Measurements from ENCODE around the gene MAFF. TPM values are rescaled to one million over a fixed set of nuclear protein-coding genes. Genes with fewer than 3 reads are reported as not detected.
A peak's percentile ranks its signal among the peaks of the same experiment; 100 is the strongest.

Gene MAFF
- total RNA-seq, 1 donor from 2014 or later, result 1.8 TPM

DNA sequence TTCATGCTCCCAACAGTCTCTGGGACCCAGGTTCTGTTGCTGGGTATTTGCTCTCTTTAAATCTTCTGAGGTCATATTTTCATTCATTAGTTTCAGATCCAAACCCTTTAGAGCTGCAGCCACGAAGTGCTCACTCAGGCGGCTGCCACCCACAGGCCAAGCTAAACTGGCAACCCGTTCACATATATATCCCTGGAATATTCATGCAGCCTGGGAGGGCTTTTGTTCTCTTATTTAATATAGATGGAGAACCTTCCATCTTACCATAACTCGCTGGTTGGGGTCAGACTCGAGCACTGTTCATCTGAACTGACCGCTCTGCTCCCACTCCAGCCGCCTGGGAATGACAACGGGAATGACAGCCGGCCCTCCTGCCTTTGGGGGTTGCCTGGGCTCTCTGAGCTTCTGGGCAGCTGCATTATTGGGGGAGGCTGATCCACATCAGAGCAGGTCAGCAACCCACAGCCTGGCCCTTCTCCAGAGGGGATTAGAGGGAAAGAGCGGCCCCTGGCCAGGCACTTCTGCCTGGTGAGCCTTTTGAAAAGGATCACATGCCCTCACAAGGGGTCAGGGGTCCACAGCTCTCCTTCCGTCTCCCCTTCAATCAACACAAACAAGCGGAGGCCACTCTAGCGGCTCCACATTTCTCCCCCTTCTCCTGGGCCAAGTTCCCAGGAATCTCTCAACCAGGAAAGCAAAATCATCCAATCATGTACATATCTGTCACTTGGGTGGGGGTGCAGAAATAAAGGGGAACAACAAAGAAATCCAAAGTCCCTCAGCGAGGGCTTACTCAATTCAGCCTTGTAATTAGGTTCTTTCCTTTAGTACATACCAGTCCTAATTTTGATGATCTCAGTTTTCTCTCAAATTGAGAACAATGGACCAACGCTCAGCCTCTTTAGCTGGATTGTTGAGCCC is 59.2 kb downstream of the MAFF start:
- Mint-ChIP-seq H3K27me3 (ENCODE audit: unreplicated experiment) (no peaks in the 10 kb centered on the region), H3K4me1 (ENCODE audit: low read depth, unreplicated experiment) (peaks cover 27% of the 10 kb centered on the region), H3K9me3 (ENCODE audit: unreplicated experiment) (peaks cover 4% of the 10 kb centered on the region), H3K4me3 (ENCODE audit: unreplicated experiment) (peak overlapping the region; percentile 47), H3K27ac (ENCODE audit: unreplicated experiment) (peak overlapping the region; percentile 85), H3K36me3 (ENCODE audit: unreplicated experiment) (peaks cover 9% of the 10 kb centered on the region)
- TF ChIP-seq, protein P1, sequence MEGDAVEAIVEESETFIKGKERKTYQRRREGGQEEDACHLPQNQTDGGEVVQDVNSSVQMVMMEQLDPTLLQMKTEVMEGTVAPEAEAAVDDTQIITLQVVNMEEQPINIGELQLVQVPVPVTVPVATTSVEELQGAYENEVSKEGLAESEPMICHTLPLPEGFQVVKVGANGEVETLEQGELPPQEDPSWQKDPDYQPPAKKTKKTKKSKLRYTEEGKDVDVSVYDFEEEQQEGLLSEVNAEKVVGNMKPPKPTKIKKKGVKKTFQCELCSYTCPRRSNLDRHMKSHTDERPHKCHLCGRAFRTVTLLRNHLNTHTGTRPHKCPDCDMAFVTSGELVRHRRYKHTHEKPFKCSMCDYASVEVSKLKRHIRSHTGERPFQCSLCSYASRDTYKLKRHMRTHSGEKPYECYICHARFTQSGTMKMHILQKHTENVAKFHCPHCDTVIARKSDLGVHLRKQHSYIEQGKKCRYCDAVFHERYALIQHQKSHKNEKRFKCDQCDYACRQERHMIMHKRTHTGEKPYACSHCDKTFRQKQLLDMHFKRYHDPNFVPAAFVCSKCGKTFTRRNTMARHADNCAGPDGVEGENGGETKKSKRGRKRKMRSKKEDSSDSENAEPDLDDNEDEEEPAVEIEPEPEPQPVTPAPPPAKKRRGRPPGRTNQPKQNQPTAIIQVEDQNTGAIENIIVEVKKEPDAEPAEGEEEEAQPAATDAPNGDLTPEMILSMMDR (IDR thresholded peaks at IDR 0.05; ENCODE audit: partially characterized antibody, unreplicated experiment), result no peak
- DNase-seq, result no peak

- Mint-ChIP-seq H3K27me3 (ENCODE audit: unreplicated experiment) (no peaks in the 10 kb centered on the region), H3K36me3 (ENCODE audit: unreplicated experiment) (peaks cover 9% of the 10 kb centered on the region), H3K4me1 (ENCODE audit: low read depth, unreplicated experiment) (peaks cover 27% of the 10 kb centered on the region), H3K9me3 (ENCODE audit: unreplicated experiment) (peaks cover 4% of the 10 kb centered on the region), H3K4me3 (ENCODE audit: unreplicated experiment) (no peak overlapping the region), H3K27ac (ENCODE audit: unreplicated experiment) (peak overlapping the region; percentile 49)
- DNase-seq, result no peak
- TF ChIP-seq, protein P1 (IDR thresholded peaks at IDR 0.05; ENCODE audit: partially characterized antibody, unreplicated experiment), result no peak
Measured at GRCh38 chr22:38262051-38262795, 60.4 kb downstream of the MAFF start.

DNA sequence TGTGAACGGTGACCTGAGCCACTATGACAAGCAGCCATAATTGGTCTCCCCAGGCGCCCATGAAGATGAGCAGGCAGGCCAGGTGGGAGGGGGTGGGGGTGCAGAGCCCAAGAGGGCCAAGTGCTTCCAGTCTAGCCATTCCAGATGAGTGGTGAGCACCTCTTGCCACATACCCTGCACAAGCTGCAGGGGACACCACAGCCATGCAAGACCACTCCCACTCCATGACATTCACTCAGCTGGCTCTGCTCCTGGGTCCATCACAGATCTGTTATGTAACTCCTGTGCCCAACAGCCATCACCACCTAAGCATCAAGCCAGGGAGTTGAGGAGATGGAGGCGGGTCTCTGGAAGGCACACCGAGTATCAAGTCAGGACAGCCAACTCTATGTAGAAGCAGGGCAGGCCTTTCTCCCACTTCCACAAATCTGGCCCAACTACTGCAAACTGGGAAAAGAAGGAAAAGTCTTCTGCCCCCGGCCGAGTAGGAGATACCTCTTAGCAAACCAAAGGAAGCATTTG is 62.6 kb downstream of the MAFF start:
- no peak for DNase-seq
- H3K4me3 Mint-ChIP-seq (ENCODE audit: unreplicated experiment), result no peak overlapping the region
- TF ChIP-seq, protein P1 (IDR thresholded peaks at IDR 0.05; ENCODE audit: partially characterized antibody, unreplicated experiment), result no peak
- H3K27ac Mint-ChIP-seq (ENCODE audit: unreplicated experiment), result no peak overlapping the region
- H3K36me3 Mint-ChIP-seq (ENCODE audit: unreplicated experiment), result peaks cover 9% of the 10 kb centered on the region
- no peaks in the 10 kb centered on the region for H3K27me3 Mint-ChIP-seq (ENCODE audit: unreplicated experiment)
- H3K9me3 Mint-ChIP-seq (ENCODE audit: unreplicated experiment), result peaks cover 2% of the 10 kb centered on the region
- peaks cover 24% of the 10 kb centered on the region for H3K4me1 Mint-ChIP-seq (ENCODE audit: low read depth, unreplicated experiment)

Other genes starting within 250 kb of the MAFF start
- 0.64 TPM for gene C22orf23, start 248.4 kb upstream of the MAFF start, total RNA-seq (ENCODE audit: unreplicated experiment)
- gene POLR2F, start 248.3 kb upstream of the MAFF start, total RNA-seq (ENCODE audit: unreplicated experiment), result 68.3 TPM
- gene SOX10, start 217.4 kb upstream of the MAFF start, total RNA-seq (ENCODE audit: unreplicated experiment), result not detected
- 44.8 TPM for gene PICK1, start 144.6 kb upstream of the MAFF start, total RNA-seq (ENCODE audit: unreplicated experiment)
- gene SLC16A8, start 117.8 kb upstream of the MAFF start, total RNA-seq (ENCODE audit: unreplicated experiment), result not detected
- 28.6 TPM for gene BAIAP2L2, start 91.3 kb upstream of the MAFF start, total RNA-seq (ENCODE audit: unreplicated experiment)
- gene PLA2G6, start 20.2 kb upstream of the MAFF start, total RNA-seq (ENCODE audit: unreplicated experiment), result 42.2 TPM
- 81.0 TPM for gene TMEM184B, start 71.0 kb downstream of the MAFF start, total RNA-seq (ENCODE audit: unreplicated experiment)
- 402 TPM for gene CSNK1E, start 115.4 kb downstream of the MAFF start, total RNA-seq (ENCODE audit: unreplicated experiment)

Data from glutamatergic neuron (in vitro differentiated cells).